ENCODE measurements around the gene TMC5. TPM values are rescaled to one million over a fixed set of nuclear protein-coding genes. Genes with fewer than 3 reads are reported as not detected.

TMC5 gene
- total RNA-seq, 2 experiments from 2014 or later, result not detected

- POLR2A ChIA-PET, result no interaction called here
- intact Hi-C loops (cut with DNase I, micrococcal nuclease), result no loop called here
- H3K27ac ChIP-seq (ENCODE audit: low read depth in 1 of 2, low read length in 2 of 2), result no peak overlapping the region
- no peak overlapping the region for H3K4me3 ChIP-seq (ENCODE audit: low read length)
- no peaks in the 10 kb centered on the region for H3K9me3 Mint-ChIP-seq
- TF ChIP-seq, protein P1, sequence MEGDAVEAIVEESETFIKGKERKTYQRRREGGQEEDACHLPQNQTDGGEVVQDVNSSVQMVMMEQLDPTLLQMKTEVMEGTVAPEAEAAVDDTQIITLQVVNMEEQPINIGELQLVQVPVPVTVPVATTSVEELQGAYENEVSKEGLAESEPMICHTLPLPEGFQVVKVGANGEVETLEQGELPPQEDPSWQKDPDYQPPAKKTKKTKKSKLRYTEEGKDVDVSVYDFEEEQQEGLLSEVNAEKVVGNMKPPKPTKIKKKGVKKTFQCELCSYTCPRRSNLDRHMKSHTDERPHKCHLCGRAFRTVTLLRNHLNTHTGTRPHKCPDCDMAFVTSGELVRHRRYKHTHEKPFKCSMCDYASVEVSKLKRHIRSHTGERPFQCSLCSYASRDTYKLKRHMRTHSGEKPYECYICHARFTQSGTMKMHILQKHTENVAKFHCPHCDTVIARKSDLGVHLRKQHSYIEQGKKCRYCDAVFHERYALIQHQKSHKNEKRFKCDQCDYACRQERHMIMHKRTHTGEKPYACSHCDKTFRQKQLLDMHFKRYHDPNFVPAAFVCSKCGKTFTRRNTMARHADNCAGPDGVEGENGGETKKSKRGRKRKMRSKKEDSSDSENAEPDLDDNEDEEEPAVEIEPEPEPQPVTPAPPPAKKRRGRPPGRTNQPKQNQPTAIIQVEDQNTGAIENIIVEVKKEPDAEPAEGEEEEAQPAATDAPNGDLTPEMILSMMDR (IDR thresholded peaks at IDR 0.05), result no peak
- H3K27me3 ChIP-seq (ENCODE audit: control insufficient read depth in 1 of 2, insufficient read depth in 2 of 2, low read length in 2 of 2), result no peaks in the 10 kb centered on the region
- peaks cover 5% of the 10 kb centered on the region for H3K27me3 Mint-ChIP-seq
- no peaks in the 10 kb centered on the region for H3K36me3 Mint-ChIP-seq (ENCODE audit: low read depth)
- no peak overlapping the region for H3K4me3 Mint-ChIP-seq
- peaks cover 13% of the 10 kb centered on the region for H3K4me1 ChIP-seq (ENCODE audit: insufficient read depth, low read length)
- DNase-seq (no peak), ATAC-seq (ENCODE audit: poor library complexity) (no peak)
- H3K9me3 ChIP-seq (ENCODE audit: control insufficient read depth in 1 of 2, insufficient read depth in 1 of 2, low read length in 2 of 2), result no peaks in the 10 kb centered on the region
- H3K4me1 Mint-ChIP-seq (ENCODE audit: low read depth), result peaks cover 7% of the 10 kb centered on the region
- CTCF ChIA-PET, result no interaction called here
- no peak overlapping the region for H3K27ac Mint-ChIP-seq
- no peaks in the 10 kb centered on the region for H3K36me3 ChIP-seq (ENCODE audit: insufficient read depth, low read length)
Measured at GRCh38 chr16:19377864-19378263, 39.8 kb upstream of the TMC5 start.

DNA sequence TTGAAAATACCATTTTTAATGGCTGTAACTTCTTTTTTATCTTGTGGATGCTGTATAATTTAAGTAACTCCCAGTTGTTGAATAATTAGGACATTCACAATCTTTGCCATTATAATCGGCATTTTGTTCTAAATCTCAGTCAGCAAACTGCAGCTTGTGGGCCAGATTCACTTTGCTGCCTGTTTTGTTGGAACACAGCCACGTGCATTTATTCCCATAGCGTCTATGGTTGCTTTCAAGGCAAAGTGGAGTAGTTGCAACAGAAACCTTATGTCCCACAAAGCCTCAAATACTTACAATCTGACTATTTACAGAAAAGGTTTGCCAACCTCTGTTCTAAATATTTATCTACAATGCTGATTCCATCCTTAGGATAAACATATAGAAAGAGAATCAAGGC, 39.2 kb upstream of the TMC5 start:
- H3K27ac Mint-ChIP-seq, result no peak overlapping the region
- peaks cover 16% of the 10 kb centered on the region for H3K4me1 ChIP-seq (ENCODE audit: insufficient read depth, low read length)
- TF ChIP-seq, protein P1 (IDR thresholded peaks at IDR 0.05), result no peak
- peaks cover 5% of the 10 kb centered on the region for H3K27me3 Mint-ChIP-seq
- H3K4me3 Mint-ChIP-seq, result no peak overlapping the region
- H3K4me1 Mint-ChIP-seq (ENCODE audit: low read depth), result peaks cover 7% of the 10 kb centered on the region
- H3K27me3 ChIP-seq (ENCODE audit: control insufficient read depth in 1 of 2, insufficient read depth in 2 of 2, low read length in 2 of 2), result no peaks in the 10 kb centered on the region
- H3K9me3 ChIP-seq (ENCODE audit: control insufficient read depth in 1 of 2, insufficient read depth in 1 of 2, low read length in 2 of 2), result no peaks in the 10 kb centered on the region
- no peak for ATAC-seq (ENCODE audit: poor library complexity)
- ChIA-PET CTCF (no interaction called here), POLR2A (no interaction called here)
- no peak overlapping the region for H3K4me3 ChIP-seq (ENCODE audit: low read length)
- H3K36me3 ChIP-seq (ENCODE audit: insufficient read depth, low read length), result no peaks in the 10 kb centered on the region
- intact Hi-C loops (cut with DNase I, micrococcal nuclease), result no loop called here
- H3K27ac ChIP-seq (ENCODE audit: low read depth in 1 of 2, low read length in 2 of 2), result no peak overlapping the region
- DNase-seq, result no peak
- no peaks in the 10 kb centered on the region for H3K36me3 Mint-ChIP-seq (ENCODE audit: low read depth)
- H3K9me3 Mint-ChIP-seq, result no peaks in the 10 kb centered on the region

DNA sequence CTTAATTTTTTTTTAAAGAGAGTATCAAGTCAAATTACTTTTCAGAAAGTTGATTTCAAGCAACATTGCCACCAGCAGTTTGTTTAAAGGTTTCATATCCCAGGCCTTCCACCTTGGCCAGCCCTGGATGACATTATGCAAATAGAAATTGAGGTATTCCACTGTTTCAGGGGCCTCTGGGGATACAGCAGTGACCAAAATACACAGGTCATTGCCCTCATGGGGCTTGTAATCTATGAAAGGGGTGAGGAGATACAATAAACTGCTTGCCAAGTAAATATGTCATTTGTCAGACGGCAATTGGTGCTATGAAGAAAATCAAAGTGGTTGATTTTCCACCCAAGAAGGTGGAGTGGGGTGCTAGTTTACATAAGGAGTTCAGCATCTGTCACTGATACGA, 37.8 kb upstream of the TMC5 start:
- intact Hi-C loops (cut with DNase I, micrococcal nuclease), result no loop called here
- no peaks in the 10 kb centered on the region for H3K27me3 ChIP-seq (ENCODE audit: control insufficient read depth in 1 of 2, insufficient read depth in 2 of 2, low read length in 2 of 2)
- peak overlapping the region in 1 of 2 donors; percentile 30 for H3K27ac ChIP-seq (ENCODE audit: low read depth in 1 of 2, low read length in 2 of 2)
- no peak overlapping the region for H3K4me3 ChIP-seq (ENCODE audit: low read length)
- TF ChIP-seq, protein P1 (IDR thresholded peaks at IDR 0.05), result no peak
- Mint-ChIP-seq H3K27me3 (peaks cover 11% of the 10 kb centered on the region), H3K27ac (no peak overlapping the region), H3K36me3 (ENCODE audit: low read depth) (no peaks in the 10 kb centered on the region), H3K4me3 (no peak overlapping the region), H3K9me3 (no peaks in the 10 kb centered on the region), H3K4me1 (ENCODE audit: low read depth) (peaks cover 7% of the 10 kb centered on the region)
- H3K9me3 ChIP-seq (ENCODE audit: control insufficient read depth in 1 of 2, insufficient read depth in 1 of 2, low read length in 2 of 2), result no peaks in the 10 kb centered on the region
- DNase-seq (no peak), ATAC-seq (ENCODE audit: poor library complexity) (no peak)
- H3K36me3 ChIP-seq (ENCODE audit: insufficient read depth, low read length), result no peaks in the 10 kb centered on the region
- ChIA-PET POLR2A (no interaction called here), CTCF (no interaction called here)
- peaks cover 19% of the 10 kb centered on the region for H3K4me1 ChIP-seq (ENCODE audit: insufficient read depth, low read length)
